Measurements from ENCODE around the gene CRISPLD2. TPM values are rescaled to one million over a fixed set of nuclear protein-coding genes. Genes with fewer than 3 reads are reported as not detected.

The CRISPLD2 gene
- total and polyA plus RNA-seq, 9 of the 15 experiments (the other 6 are each of a cell fraction or from before 2014, with no cell fraction given) = 0.03 to 0.24 (median 0.04) TPM; not detected in 4

DNA sequence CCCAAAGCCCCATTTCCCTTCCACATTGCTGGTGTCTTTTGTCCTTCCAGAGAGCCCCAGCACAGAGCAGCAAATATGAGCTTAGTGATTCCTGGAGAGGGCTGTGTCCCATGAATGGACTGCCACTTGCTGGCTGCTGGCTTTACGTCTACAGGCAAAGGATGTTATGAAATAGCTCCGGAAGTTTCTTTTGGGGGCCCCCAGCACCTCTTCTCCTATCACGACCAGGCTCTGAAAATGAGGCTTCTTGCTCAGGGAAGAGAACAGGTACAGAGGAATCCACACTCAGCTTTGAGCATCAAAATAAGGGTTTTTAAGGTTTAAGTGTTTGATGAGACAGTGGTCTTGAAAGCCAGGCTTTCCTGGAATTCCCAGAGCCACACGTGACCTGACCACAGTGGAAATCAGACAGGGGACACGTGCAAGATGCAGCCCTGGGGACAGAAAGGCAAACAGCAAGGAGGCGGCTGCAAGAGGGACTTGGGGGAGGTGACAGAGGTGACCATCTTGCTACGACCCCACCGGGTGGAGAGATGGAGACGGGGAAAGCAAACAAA, 133.5 kb downstream of the CRISPLD2 start:
- H3K4me1 ChIP-seq (replicated peaks in 1 of 2; ENCODE audit: control insufficient read depth in 2 of 2, insufficient read depth in 2 of 2, low read length in 2 of 2) = peaks cover 21 to 49% of the 10 kb centered on the region in 2 experiments
- no peak for TF ChIP-seq ZFX (CRISPR knock-in tag; IDR thresholded peaks at IDR 0.05)
- TF ChIP-seq CEBPG (CRISPR knock-in tag; IDR thresholded peaks at IDR 0.05) = no peak
- peak in 1 of 2 experiments; percentile 34; a peak in 1 of 4 replicates for TF ChIP-seq CEBPG (tag; conservative IDR thresholded peaks at IDR 0.05 in 1 of 2, IDR thresholded peaks at IDR 0.05 in 1 of 2)
- TF ChIP-seq, protein P1, sequence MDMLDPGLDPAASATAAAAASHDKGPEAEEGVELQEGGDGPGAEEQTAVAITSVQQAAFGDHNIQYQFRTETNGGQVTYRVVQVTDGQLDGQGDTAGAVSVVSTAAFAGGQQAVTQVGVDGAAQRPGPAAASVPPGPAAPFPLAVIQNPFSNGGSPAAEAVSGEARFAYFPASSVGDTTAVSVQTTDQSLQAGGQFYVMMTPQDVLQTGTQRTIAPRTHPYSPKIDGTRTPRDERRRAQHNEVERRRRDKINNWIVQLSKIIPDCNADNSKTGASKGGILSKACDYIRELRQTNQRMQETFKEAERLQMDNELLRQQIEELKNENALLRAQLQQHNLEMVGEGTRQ (CRISPR knock-in tag; IDR thresholded peaks at IDR 0.05) = peak; percentile 86
- TF ChIP-seq KLF10 (CRISPR knock-in tag; IDR thresholded peaks at IDR 0.05) = no peak
- peak; percentile 62 for TF ChIP-seq RAD51 (IDR thresholded peaks at IDR 0.05; ENCODE audit: borderline replicate concordance, low read depth)
- TF ChIP-seq ZBTB33 (CRISPR knock-in tag; IDR thresholded peaks at IDR 0.05) = no peak
- TF ChIP-seq GTF2B (IDR thresholded peaks at IDR 0.05; ENCODE audit: extremely low read depth, insufficient read length) = no peak
- no peak for TF ChIP-seq CREB1 (IDR thresholded peaks at IDR 0.05)
- no peak for TF ChIP-seq CREB1 (CRISPR knock-in tag; IDR thresholded peaks at IDR 0.05)
- TF ChIP-seq ZNF253 (CRISPR knock-in tag; conservative IDR thresholded peaks at IDR 0.05) = 0 out of 2 replicates have a peak, but pooled peaks have one; percentile 20
- TF ChIP-seq MTA3 (IDR thresholded peaks at IDR 0.05; ENCODE audit: borderline replicate concordance) = no peak

More for the DNA sequence above, 133.5 kb downstream of the CRISPLD2 start:
- H2AFZ ChIP-seq (ENCODE audit: low read depth, low read length) = peak overlapping the region; percentile 80
- peaks cover 4% of the 10 kb centered on the region for H3K9me1 ChIP-seq (ENCODE audit: control insufficient read depth, insufficient read depth, low read length)
- no peak overlapping the region for H3K4me3 ChIP-seq
- intact Hi-C loops (cut with micrococcal nuclease) = loop anchor here (2.0 to 5.0 kb wide), 2 partner anchors 18 to 71 kb away; no protein-coding TSS in a partner anchor
- peaks cover 4% of the 10 kb centered on the region for H4K20me1 ChIP-seq (replicated peaks; ENCODE audit: control insufficient read depth, insufficient read depth, low read length)
- H3K4me2 ChIP-seq (ENCODE audit: insufficient read depth, low read length) = peak overlapping the region; percentile 85
- WGBS (ENCODE audit: insufficient coverage, low coverage, missing lambda C conversion rate) = 18% methylated on average over 9 of the region's 9 CpGs
- peak in 1 of 4 experiments; percentile 47 for DNase-seq (ENCODE audit: extremely low read depth in 1 of 4, low spot score in 3 of 4)
- ChIA-PET CTCF (ENCODE audit: low intra/inter-chr PET ratio) (interaction anchor here (0.9 to 5.2 kb wide), 4 partner anchors 28 to 331 kb away, joined by 3 to 34 read pairs (median 18); no protein-coding TSS in a partner anchor), POLR2A (interaction anchor here (0.7 to 2.7 kb wide), 7 partner anchors 10 to 200 kb away, joined by 3 to 8 read pairs (median 4); no protein-coding TSS in a partner anchor)
- H3K9ac ChIP-seq (ENCODE audit: insufficient read depth in 1 of 2, low read depth in 2 of 2, low read length in 2 of 2) = peak overlapping the region; percentile 18 to 49; a peak in 3 of 4 replicates
- H3K9me3 ChIP-seq (replicated peaks; ENCODE audit: control insufficient read depth, insufficient read depth, low read depth, low read length) = 0 out of 2 replicates have a peak, but pooled peaks cover 2% of the 10 kb centered on the region
- no TSS peak for BruUV-seq (replicated peaks)
- H3K27ac ChIP-seq (ENCODE audit: extremely low read depth, low read depth, low read length) = peak overlapping the region; percentile 67
- ATAC-seq = peak; percentile 24
- FAIRE-seq = peak; percentile 6
- no peaks in the 10 kb centered on the region for H3K27me3 ChIP-seq (ENCODE audit: control insufficient read depth in 2 of 2, insufficient read depth in 2 of 2, low read length in 2 of 2)
- no peaks in the 10 kb centered on the region for H3K36me3 ChIP-seq (ENCODE audit: control insufficient read depth, insufficient read depth, low read length)
- in situ Hi-C loops (cut with MboI) = no loop called here
- no peaks in the 10 kb centered on the region for H3K79me2 ChIP-seq (ENCODE audit: control insufficient read depth, insufficient read depth, low read length)
